ENCODE results near the gene MYEOV.

DNA sequence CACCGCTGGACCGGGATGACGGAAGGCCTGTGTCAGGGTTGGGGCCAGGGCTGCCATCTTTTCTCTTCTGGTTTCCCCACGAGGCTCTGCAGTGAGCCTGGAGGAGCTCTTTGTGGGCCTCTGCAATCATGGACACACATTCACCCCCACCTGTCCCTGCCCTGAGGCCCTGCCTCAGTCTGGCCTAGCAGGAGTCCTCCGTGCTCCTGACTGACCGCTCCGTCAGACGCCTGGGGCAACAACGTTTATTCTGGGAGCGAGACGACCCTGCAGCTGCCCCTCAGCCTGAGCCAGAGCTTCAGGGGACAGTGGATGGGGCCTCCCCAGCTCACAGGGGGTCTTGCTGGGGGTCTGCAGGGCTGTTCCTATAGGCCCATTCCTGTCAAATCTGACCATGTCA lies 8.2 kb upstream of the MYEOV start:
- TF ChIP-seq, protein P1, sequence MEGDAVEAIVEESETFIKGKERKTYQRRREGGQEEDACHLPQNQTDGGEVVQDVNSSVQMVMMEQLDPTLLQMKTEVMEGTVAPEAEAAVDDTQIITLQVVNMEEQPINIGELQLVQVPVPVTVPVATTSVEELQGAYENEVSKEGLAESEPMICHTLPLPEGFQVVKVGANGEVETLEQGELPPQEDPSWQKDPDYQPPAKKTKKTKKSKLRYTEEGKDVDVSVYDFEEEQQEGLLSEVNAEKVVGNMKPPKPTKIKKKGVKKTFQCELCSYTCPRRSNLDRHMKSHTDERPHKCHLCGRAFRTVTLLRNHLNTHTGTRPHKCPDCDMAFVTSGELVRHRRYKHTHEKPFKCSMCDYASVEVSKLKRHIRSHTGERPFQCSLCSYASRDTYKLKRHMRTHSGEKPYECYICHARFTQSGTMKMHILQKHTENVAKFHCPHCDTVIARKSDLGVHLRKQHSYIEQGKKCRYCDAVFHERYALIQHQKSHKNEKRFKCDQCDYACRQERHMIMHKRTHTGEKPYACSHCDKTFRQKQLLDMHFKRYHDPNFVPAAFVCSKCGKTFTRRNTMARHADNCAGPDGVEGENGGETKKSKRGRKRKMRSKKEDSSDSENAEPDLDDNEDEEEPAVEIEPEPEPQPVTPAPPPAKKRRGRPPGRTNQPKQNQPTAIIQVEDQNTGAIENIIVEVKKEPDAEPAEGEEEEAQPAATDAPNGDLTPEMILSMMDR (IDR thresholded peaks at IDR 0.05 in 4 of 5, conservative IDR thresholded peaks at IDR 0.05 in 1 of 5), result no peak
- TF ChIP-seq POLR2A (IDR thresholded peaks at IDR 0.05), result no peak

All from gastrocnemius medialis (tissue), 4 donors.